ENCODE data around the gene SCAF4. TPM values are rescaled to one million over a fixed set of nuclear protein-coding genes. Genes with fewer than 3 reads are reported as not detected.
A peak's percentile ranks its signal among the peaks of the same experiment; 100 is the strongest.

SCAF4 gene
- total RNA-seq, 6 experiments from 2014 or later = 10.1 to 18.5 (median 13.7) TPM

DNA sequence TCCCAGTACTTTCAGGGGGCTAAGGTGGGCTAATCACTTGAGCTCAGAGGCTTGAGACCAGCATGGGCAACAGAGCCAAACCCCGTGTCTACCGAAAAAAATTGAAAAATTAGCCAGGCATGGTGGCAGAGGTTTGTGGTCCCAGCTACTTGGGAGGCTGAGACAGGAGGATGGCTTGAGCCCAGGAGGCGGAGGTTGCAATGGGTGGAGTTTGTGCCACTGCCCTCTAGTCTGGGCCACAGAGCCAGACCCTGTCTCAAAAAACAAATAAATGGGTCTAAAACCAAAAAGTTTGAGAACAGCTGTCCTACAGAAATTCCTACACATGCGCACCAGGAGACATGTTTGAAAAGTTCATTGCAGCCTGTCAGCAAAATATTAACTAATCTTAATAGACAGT is 5.5 kb downstream of the SCAF4 start:
- intact Hi-C loops (cut with DNase I) = loop anchor here in 1 of 2 donors (10.0 kb wide), 1 partner anchor 62 kb away; no protein-coding TSS in a partner anchor
- ATAC-seq (no peak), DNase-seq (no peak)
- H3K9me3 ChIP-seq = no peaks in the 10 kb centered on the region
- H3K27ac ChIP-seq = no peak overlapping the region
- H3K36me3 ChIP-seq = no peaks in the 10 kb centered on the region
- no peak overlapping the region for H3K4me3 ChIP-seq
- TF ChIP-seq, protein P1, sequence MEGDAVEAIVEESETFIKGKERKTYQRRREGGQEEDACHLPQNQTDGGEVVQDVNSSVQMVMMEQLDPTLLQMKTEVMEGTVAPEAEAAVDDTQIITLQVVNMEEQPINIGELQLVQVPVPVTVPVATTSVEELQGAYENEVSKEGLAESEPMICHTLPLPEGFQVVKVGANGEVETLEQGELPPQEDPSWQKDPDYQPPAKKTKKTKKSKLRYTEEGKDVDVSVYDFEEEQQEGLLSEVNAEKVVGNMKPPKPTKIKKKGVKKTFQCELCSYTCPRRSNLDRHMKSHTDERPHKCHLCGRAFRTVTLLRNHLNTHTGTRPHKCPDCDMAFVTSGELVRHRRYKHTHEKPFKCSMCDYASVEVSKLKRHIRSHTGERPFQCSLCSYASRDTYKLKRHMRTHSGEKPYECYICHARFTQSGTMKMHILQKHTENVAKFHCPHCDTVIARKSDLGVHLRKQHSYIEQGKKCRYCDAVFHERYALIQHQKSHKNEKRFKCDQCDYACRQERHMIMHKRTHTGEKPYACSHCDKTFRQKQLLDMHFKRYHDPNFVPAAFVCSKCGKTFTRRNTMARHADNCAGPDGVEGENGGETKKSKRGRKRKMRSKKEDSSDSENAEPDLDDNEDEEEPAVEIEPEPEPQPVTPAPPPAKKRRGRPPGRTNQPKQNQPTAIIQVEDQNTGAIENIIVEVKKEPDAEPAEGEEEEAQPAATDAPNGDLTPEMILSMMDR (IDR thresholded peaks at IDR 0.05) = no peak
- no peak for TF ChIP-seq POLR2A (IDR thresholded peaks at IDR 0.05)
- WGBS (ENCODE audit: insufficient coverage, low coverage, low lambda C conversion rate, missing lambda C conversion rate) = 98% methylated on average over 4 of the region's 4 CpGs
- no peaks in the 10 kb centered on the region for H3K27me3 ChIP-seq
- H3K4me1 ChIP-seq = peaks cover 0 to 43% (median 12%) of the 10 kb centered on the region in 4 donors

DNA sequence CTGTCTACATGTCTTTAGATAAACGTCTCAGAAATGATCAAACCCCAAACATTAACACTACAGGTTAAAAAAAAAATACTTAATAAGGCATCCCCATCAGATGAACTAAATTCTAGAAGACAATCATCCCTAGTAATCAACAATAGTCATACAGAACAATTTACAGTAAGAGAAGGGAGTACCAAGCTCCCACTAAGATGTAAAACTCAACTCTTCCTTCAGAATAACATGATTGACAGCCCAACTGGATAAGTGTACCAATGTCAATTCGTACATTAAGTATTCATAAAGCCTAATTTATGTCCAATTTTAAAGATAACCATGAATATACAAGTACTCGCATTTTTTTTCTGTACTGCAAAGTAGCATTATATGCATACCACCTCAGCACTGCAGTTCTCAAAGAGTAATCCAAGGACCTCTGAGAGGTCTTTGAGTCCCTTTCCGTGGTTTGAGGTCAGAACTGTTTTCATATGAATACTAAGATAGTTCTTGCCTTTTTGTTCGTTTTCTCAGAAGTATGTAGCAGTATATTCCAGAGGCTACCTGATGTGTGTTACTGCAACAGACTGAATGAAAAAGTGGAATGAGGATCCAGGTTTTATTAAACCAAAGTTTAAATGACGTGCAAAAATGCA is 6.6 kb downstream of the SCAF4 start:
- Histone ChIP-seq H3K27ac (no peak overlapping the region), H3K4me1 (peaks cover 0 to 47% (median 12%) of the 10 kb centered on the region in 4 donors), H3K9me3 (no peaks in the 10 kb centered on the region), H3K36me3 (no peaks in the 10 kb centered on the region), H3K27me3 (no peaks in the 10 kb centered on the region), H3K4me3 (no peak overlapping the region)
- WGBS (ENCODE audit: insufficient coverage, low coverage, low lambda C conversion rate, missing lambda C conversion rate) = 76% methylated on average over 6 of the region's 6 CpGs
- TF ChIP-seq, protein P1 (IDR thresholded peaks at IDR 0.05) = no peak
- no peak for TF ChIP-seq POLR2A (IDR thresholded peaks at IDR 0.05)
- DNase-seq (no peak), ATAC-seq (no peak)
- intact Hi-C loops (cut with DNase I) = loop anchor here in 1 of 2 donors (10.0 kb wide), 1 partner anchor 61 kb away; no protein-coding TSS in a partner anchor

DNA sequence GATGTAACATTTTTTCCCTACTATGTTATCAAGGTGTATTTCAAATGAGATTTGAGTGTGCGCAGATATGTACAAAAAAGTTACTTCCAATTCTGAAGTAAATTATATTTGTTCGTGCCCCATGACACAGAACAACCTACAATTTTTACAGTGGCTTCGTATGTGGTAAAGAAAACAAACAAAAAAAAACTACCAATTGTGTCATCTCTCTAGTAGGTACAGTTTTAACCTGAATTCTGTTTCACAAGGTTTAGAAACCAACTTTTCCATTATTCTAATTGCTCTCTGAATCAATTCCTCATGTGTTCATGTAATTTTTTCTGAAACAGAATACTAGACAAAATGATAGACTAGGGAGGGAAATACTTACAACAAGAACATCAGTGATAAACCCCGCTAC is 7.4 kb downstream of the SCAF4 start:
- no peak for TF ChIP-seq POLR2A (IDR thresholded peaks at IDR 0.05)
- TF ChIP-seq, protein P1 (IDR thresholded peaks at IDR 0.05) = no peak
- Histone ChIP-seq H3K9me3 (no peaks in the 10 kb centered on the region), H3K4me3 (no peak overlapping the region), H3K4me1 (peaks cover 0 to 39% (median 8%) of the 10 kb centered on the region in 4 donors), H3K27ac (no peak overlapping the region), H3K36me3 (no peaks in the 10 kb centered on the region), H3K27me3 (no peaks in the 10 kb centered on the region)
- DNase-seq = no peak
- ATAC-seq = no peak
- WGBS (ENCODE audit: insufficient coverage, low coverage, low lambda C conversion rate, missing lambda C conversion rate) = 64% methylated on average over 4 of the region's 4 CpGs
- intact Hi-C loops (cut with DNase I) = loop anchor here in 1 of 2 donors (10.0 kb wide), 1 partner anchor 60 kb away; no protein-coding TSS in a partner anchor

DNA sequence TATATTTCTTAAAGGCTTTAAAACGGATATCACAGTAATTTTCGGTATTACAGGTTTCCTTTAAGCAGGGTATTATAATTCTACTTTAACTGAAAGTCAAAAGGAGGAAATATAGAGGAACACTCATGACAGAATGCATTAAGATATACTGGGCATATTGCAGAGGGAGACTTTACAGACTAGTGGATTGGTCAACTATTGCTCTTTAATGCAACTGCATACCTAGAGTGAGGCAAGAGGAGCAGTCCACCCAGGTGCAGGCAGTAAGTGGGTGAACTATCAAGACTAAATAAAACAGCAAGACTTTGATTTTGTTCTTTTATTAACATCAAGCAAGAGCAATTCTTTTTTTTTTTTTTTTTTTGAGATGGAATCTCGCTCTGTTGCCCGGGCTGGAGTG is 10.5 kb downstream of the SCAF4 start:
- no peak for DNase-seq
- intact Hi-C loops (cut with DNase I) = loop anchor here in 1 of 2 donors (10.0 kb wide), 1 partner anchor 57 kb away; no protein-coding TSS in a partner anchor
- no peaks in the 10 kb centered on the region for H3K27me3 ChIP-seq
- TF ChIP-seq, protein P1 (IDR thresholded peaks at IDR 0.05) = no peak
- no peak for TF ChIP-seq POLR2A (IDR thresholded peaks at IDR 0.05)
- no peaks in the 10 kb centered on the region for H3K36me3 ChIP-seq
- H3K9me3 ChIP-seq = peaks cover 0 to 2% (median 0%) of the 10 kb centered on the region in 4 donors
- H3K4me1 ChIP-seq = peaks cover 0 to 21% (median 2%) of the 10 kb centered on the region in 4 donors
- no peak overlapping the region for H3K27ac ChIP-seq
- 76% methylated on average over 4 of the region's 4 CpGs for WGBS (ENCODE audit: insufficient coverage, low coverage, low lambda C conversion rate, missing lambda C conversion rate)
- H3K4me3 ChIP-seq = no peak overlapping the region
- peak in 2 of 4 donors; percentile 32 to 46 for ATAC-seq

Data from right lobe of liver (tissue), 6 donors.